ENCODE data around the gene CHURC1. TPM values are rescaled to one million over a fixed set of nuclear protein-coding genes. Genes with fewer than 3 reads are reported as not detected.

CHURC1 gene
- total RNA-seq, 1 experiment from 2014 or later = 52.6 TPM

- H3K36me3 Mint-ChIP-seq (ENCODE audit: insufficient read depth, unreplicated experiment) = peaks cover 37% of the 10 kb centered on the region
- Histone ChIP-seq H3K27me3 (replicated peaks; ENCODE audit: control insufficient read depth, insufficient read depth, low read length) (no peaks in the 10 kb centered on the region), H3K4me3 (ENCODE audit: low read depth, low read length) (no peak overlapping the region), H3K9me3 (no peaks in the 10 kb centered on the region), H3K36me3 (ENCODE audit: control insufficient read depth, insufficient read depth, low read length) (no peaks in the 10 kb centered on the region), H3K4me1 (no peaks in the 10 kb centered on the region)
- POLR2A ChIA-PET = no interaction called here
- no peak overlapping the region for H3K4me3 Mint-ChIP-seq (ENCODE audit: unreplicated experiment)
- CTCF ChIA-PET = no interaction called here
- BruUV-seq (replicated peaks) = no TSS peak
- no peaks in the 10 kb centered on the region for H3K9me3 Mint-ChIP-seq (ENCODE audit: unreplicated experiment)
- H3K27ac Mint-ChIP-seq (ENCODE audit: unreplicated experiment) = no peak overlapping the region
- no peak for TF ChIP-seq CTCF (IDR thresholded peaks at IDR 0.05; ENCODE audit: insufficient read depth in 1 of 2, low read depth in 1 of 2, low read length in 1 of 2, severe bottlenecking in 1 of 2, unreplicated experiment in 1 of 2)
- no peak for DNase-seq
- H3K4me1 Mint-ChIP-seq (ENCODE audit: low read depth, unreplicated experiment) = no peaks in the 10 kb centered on the region
- intact Hi-C loops (cut with micrococcal nuclease; ENCODE audit: unreplicated experiment) = no loop called here
- H3K27me3 Mint-ChIP-seq (ENCODE audit: insufficient read depth, unreplicated experiment) = no peaks in the 10 kb centered on the region
Measured at GRCh38 chr14:64954491-64955240, 40.4 kb downstream of the CHURC1 start.

GRCh38 chr14:64955297-64955696, 41.0 kb downstream of the CHURC1 start:
- H3K4me3 Mint-ChIP-seq (ENCODE audit: unreplicated experiment) = no peak overlapping the region
- Histone ChIP-seq H3K36me3 (ENCODE audit: control insufficient read depth, insufficient read depth, low read length) (no peaks in the 10 kb centered on the region), H3K4me3 (ENCODE audit: low read depth, low read length) (no peak overlapping the region), H3K9me3 (no peaks in the 10 kb centered on the region), H3K4me1 (no peaks in the 10 kb centered on the region), H3K27me3 (replicated peaks; ENCODE audit: control insufficient read depth, insufficient read depth, low read length) (no peaks in the 10 kb centered on the region)
- DNase-seq = no peak
- CTCF ChIA-PET = no interaction called here
- H3K27me3 Mint-ChIP-seq (ENCODE audit: insufficient read depth, unreplicated experiment) = no peaks in the 10 kb centered on the region
- no peak for TF ChIP-seq CTCF (IDR thresholded peaks at IDR 0.05; ENCODE audit: insufficient read depth in 1 of 2, low read depth in 1 of 2, low read length in 1 of 2, severe bottlenecking in 1 of 2, unreplicated experiment in 1 of 2)
- H3K4me1 Mint-ChIP-seq (ENCODE audit: low read depth, unreplicated experiment) = peaks cover under 1% of the 10 kb centered on the region
- H3K36me3 Mint-ChIP-seq (ENCODE audit: insufficient read depth, unreplicated experiment) = peaks cover 31% of the 10 kb centered on the region
- POLR2A ChIA-PET = no interaction called here
- H3K27ac Mint-ChIP-seq (ENCODE audit: unreplicated experiment) = peak overlapping the region; percentile 26
- no peaks in the 10 kb centered on the region for H3K9me3 Mint-ChIP-seq (ENCODE audit: unreplicated experiment)
- BruUV-seq (replicated peaks) = no TSS peak
- intact Hi-C loops (cut with micrococcal nuclease; ENCODE audit: unreplicated experiment) = no loop called here

GRCh38 chr14:64956697-64957406, 42.6 kb downstream of the CHURC1 start:
- Histone ChIP-seq H3K36me3 (ENCODE audit: control insufficient read depth, insufficient read depth, low read length) (no peaks in the 10 kb centered on the region), H3K9me3 (no peaks in the 10 kb centered on the region), H3K4me3 (ENCODE audit: low read depth, low read length) (no peak overlapping the region), H3K27me3 (replicated peaks; ENCODE audit: control insufficient read depth, insufficient read depth, low read length) (no peaks in the 10 kb centered on the region), H3K4me1 (no peaks in the 10 kb centered on the region)
- BruUV-seq (replicated peaks) = no TSS peak
- intact Hi-C loops (cut with micrococcal nuclease; ENCODE audit: unreplicated experiment) = no loop called here
- DNase-seq = no peak
- Mint-ChIP-seq H3K27ac (ENCODE audit: unreplicated experiment) (no peak overlapping the region), H3K27me3 (ENCODE audit: insufficient read depth, unreplicated experiment) (no peaks in the 10 kb centered on the region), H3K9me3 (ENCODE audit: unreplicated experiment) (no peaks in the 10 kb centered on the region), H3K4me1 (ENCODE audit: low read depth, unreplicated experiment) (peaks cover 6% of the 10 kb centered on the region), H3K4me3 (ENCODE audit: unreplicated experiment) (no peak overlapping the region), H3K36me3 (ENCODE audit: insufficient read depth, unreplicated experiment) (peaks cover 20% of the 10 kb centered on the region)
- ChIA-PET POLR2A (interaction anchor here (0.6 kb wide), 1 partner anchor 30 kb away, joined by 5 read pairs; no protein-coding TSS in a partner anchor), CTCF (no interaction called here)
- TF ChIP-seq CTCF (IDR thresholded peaks at IDR 0.05; ENCODE audit: insufficient read depth in 1 of 2, low read depth in 1 of 2, low read length in 1 of 2, severe bottlenecking in 1 of 2, unreplicated experiment in 1 of 2) = no peak
